ENCODE measurements around the gene TIAM1.

DNA sequence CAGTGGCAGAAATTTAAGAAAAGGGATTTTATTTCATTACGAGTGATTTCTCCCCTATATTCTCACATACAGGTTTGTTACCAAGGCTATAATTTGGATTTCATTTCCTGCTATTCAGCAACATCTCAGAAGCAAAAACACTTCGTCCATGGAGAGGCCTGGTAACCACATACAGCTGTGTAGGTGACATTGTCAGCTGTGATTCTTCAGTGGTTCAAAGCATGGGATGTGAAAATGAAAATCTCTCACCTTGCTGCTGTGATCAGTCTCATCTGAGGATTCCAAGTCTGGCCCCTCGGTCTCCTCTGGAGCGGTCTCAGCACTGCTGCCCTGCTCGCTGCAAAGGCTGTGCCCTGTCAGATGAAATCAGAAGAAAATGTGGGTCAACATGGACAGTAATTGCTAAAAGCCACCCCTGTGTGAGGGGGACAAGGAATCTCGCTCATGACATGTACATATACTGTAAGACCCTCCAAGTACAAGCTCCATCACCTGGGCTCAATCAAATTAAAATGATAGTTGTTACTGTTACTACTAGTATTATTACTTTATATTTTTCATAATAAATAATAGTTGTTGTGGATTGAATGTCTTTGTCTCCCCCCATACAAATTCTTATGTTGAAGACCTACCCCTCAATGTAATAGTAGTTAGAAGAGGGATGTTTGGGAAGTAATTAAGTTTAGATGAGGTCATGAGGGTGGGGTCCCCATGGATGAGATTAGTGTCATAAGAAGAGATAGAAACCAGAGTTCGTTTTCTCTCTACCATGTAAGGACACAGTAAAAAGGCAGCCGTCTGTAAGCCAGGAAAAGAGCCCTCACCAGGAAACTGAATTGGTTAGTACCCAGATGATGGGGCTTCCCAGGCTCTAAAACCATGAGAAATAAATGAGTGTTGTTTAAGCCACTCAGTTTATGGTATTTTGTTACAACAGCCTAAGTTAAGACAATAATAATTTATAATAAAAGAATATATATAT, 179.1 kb downstream of the TIAM1 start:
- TF ChIP-seq, protein P1, sequence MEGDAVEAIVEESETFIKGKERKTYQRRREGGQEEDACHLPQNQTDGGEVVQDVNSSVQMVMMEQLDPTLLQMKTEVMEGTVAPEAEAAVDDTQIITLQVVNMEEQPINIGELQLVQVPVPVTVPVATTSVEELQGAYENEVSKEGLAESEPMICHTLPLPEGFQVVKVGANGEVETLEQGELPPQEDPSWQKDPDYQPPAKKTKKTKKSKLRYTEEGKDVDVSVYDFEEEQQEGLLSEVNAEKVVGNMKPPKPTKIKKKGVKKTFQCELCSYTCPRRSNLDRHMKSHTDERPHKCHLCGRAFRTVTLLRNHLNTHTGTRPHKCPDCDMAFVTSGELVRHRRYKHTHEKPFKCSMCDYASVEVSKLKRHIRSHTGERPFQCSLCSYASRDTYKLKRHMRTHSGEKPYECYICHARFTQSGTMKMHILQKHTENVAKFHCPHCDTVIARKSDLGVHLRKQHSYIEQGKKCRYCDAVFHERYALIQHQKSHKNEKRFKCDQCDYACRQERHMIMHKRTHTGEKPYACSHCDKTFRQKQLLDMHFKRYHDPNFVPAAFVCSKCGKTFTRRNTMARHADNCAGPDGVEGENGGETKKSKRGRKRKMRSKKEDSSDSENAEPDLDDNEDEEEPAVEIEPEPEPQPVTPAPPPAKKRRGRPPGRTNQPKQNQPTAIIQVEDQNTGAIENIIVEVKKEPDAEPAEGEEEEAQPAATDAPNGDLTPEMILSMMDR (IDR thresholded peaks at IDR 0.05): no peak
- TF ChIP-seq POLR2AphosphoS5 (IDR thresholded peaks at IDR 0.05) (no peak), POLR2A (IDR thresholded peaks at IDR 0.05) (no peak)

Measured in gastroesophageal sphincter (tissue), 3 donors.